ENCODE measurements around the gene PACRGL. TPM values are rescaled to one million over a fixed set of nuclear protein-coding genes. Genes with fewer than 3 reads are reported as not detected.
A peak's percentile ranks its signal among the peaks of the same experiment; 100 is the strongest.

The PACRGL gene
- total RNA-seq, 1 donor from 2014 or later, result 10.9 TPM

GRCh38 chr4:20679951-20680350 is 20.3 kb upstream of the PACRGL start:
- H3K4me1 Mint-ChIP-seq (ENCODE audit: low read depth, unreplicated experiment), result peaks cover 15% of the 10 kb centered on the region
- no peak for TF ChIP-seq CTCF (IDR thresholded peaks at IDR 0.05; ENCODE audit: partially characterized antibody, unreplicated experiment)

GRCh38 chr4:20680736-20681135 is 19.5 kb upstream of the PACRGL start:
- no peak overlapping the region for H3K4me3 Mint-ChIP-seq (ENCODE audit: unreplicated experiment)
- peaks cover 3% of the 10 kb centered on the region for H3K9me3 Mint-ChIP-seq (ENCODE audit: unreplicated experiment)
- H3K27ac Mint-ChIP-seq (ENCODE audit: unreplicated experiment), result no peak overlapping the region
- no peak for DNase-seq
- no peak for TF ChIP-seq CTCF (IDR thresholded peaks at IDR 0.05; ENCODE audit: partially characterized antibody, unreplicated experiment)
- H3K36me3 Mint-ChIP-seq (ENCODE audit: unreplicated experiment), result peaks cover 4% of the 10 kb centered on the region
- H3K27me3 Mint-ChIP-seq (ENCODE audit: unreplicated experiment), result no peaks in the 10 kb centered on the region
- H3K4me1 Mint-ChIP-seq (ENCODE audit: low read depth, unreplicated experiment), result peaks cover 15% of the 10 kb centered on the region

More at GRCh38 chr4:20679951-20680350, 20.3 kb upstream of the PACRGL start:
- Mint-ChIP-seq H3K9me3 (ENCODE audit: unreplicated experiment) (peaks cover 3% of the 10 kb centered on the region), H3K4me3 (ENCODE audit: unreplicated experiment) (no peak overlapping the region), H3K36me3 (ENCODE audit: unreplicated experiment) (peaks cover 4% of the 10 kb centered on the region), H3K27me3 (ENCODE audit: unreplicated experiment) (no peaks in the 10 kb centered on the region), H3K27ac (ENCODE audit: unreplicated experiment) (no peak overlapping the region)
- no peak for DNase-seq

GRCh38 chr4:20681271-20681670 is 19.0 kb upstream of the PACRGL start:
- peaks cover 15% of the 10 kb centered on the region for H3K4me1 Mint-ChIP-seq (ENCODE audit: low read depth, unreplicated experiment)
- H3K27me3 Mint-ChIP-seq (ENCODE audit: unreplicated experiment), result no peaks in the 10 kb centered on the region
- DNase-seq, result no peak
- peaks cover 3% of the 10 kb centered on the region for H3K9me3 Mint-ChIP-seq (ENCODE audit: unreplicated experiment)
- no peak overlapping the region for H3K27ac Mint-ChIP-seq (ENCODE audit: unreplicated experiment)
- peaks cover 4% of the 10 kb centered on the region for H3K36me3 Mint-ChIP-seq (ENCODE audit: unreplicated experiment)
- no peak for TF ChIP-seq CTCF (IDR thresholded peaks at IDR 0.05; ENCODE audit: partially characterized antibody, unreplicated experiment)
- H3K4me3 Mint-ChIP-seq (ENCODE audit: unreplicated experiment), result no peak overlapping the region

GRCh38 chr4:20682853-20683252 is 17.4 kb upstream of the PACRGL start:
- Mint-ChIP-seq H3K36me3 (ENCODE audit: unreplicated experiment) (peaks cover 4% of the 10 kb centered on the region), H3K4me1 (ENCODE audit: low read depth, unreplicated experiment) (peaks cover 15% of the 10 kb centered on the region), H3K27me3 (ENCODE audit: unreplicated experiment) (no peaks in the 10 kb centered on the region), H3K27ac (ENCODE audit: unreplicated experiment) (no peak overlapping the region), H3K9me3 (ENCODE audit: unreplicated experiment) (peaks cover 3% of the 10 kb centered on the region), H3K4me3 (ENCODE audit: unreplicated experiment) (no peak overlapping the region)
- no peak for TF ChIP-seq CTCF (IDR thresholded peaks at IDR 0.05; ENCODE audit: partially characterized antibody, unreplicated experiment)
- DNase-seq, result no peak

- Mint-ChIP-seq H3K9me3 (ENCODE audit: unreplicated experiment) (peaks cover 3% of the 10 kb centered on the region), H3K27me3 (ENCODE audit: unreplicated experiment) (no peaks in the 10 kb centered on the region), H3K36me3 (ENCODE audit: unreplicated experiment) (peaks cover 4% of the 10 kb centered on the region), H3K4me1 (ENCODE audit: low read depth, unreplicated experiment) (peaks cover 15% of the 10 kb centered on the region), H3K27ac (ENCODE audit: unreplicated experiment) (no peak overlapping the region), H3K4me3 (ENCODE audit: unreplicated experiment) (peak overlapping the region; percentile 36)
- no peak for TF ChIP-seq CTCF (IDR thresholded peaks at IDR 0.05; ENCODE audit: partially characterized antibody, unreplicated experiment)
- DNase-seq, result no peak
These were observed 16.5 kb upstream of the PACRGL start for GRCh38 chr4:20683766-20684165.
